Chondrocyte (in vitro differentiated cells): ENCODE results near the gene BNC2. TPM values are rescaled to one million over a fixed set of nuclear protein-coding genes. Genes with fewer than 3 reads are reported as not detected.

Experiments
- DNase-seq: peaks from one replicate; pipeline ENCODE4 v3.0.0; 2021; ENCODE audit warnings: mixed read lengths, low spot score
- H3K27ac Mint-ChIP-seq: one replicate; pipeline ENCODE4 v1.8.0; 2021; ENCODE audit warnings: mild to moderate bottlenecking, moderate library complexity, mixed read lengths; ENCODE audit not compliant: unreplicated experiment
- H3K27me3 Mint-ChIP-seq: 2 replicates; pipeline ENCODE4 v1.8.0; 2021; ENCODE audit warnings: low read depth, mixed read lengths
- H3K36me3 Mint-ChIP-seq: 2 replicates; pipeline ENCODE4 v1.8.0; 2021; ENCODE audit warnings: low read depth, mixed read lengths
- H3K4me1 Mint-ChIP-seq: 2 replicates; pipeline ENCODE4 v1.8.0; 2021; ENCODE audit warnings: low read depth, mild to moderate bottlenecking, mixed read lengths
- H3K4me3 Mint-ChIP-seq: one replicate; pipeline ENCODE4 v1.8.0; 2021; ENCODE audit warnings: mild to moderate bottlenecking, moderate library complexity, mixed read lengths; ENCODE audit not compliant: unreplicated experiment
- H3K9me3 Mint-ChIP-seq: 2 replicates; pipeline ENCODE4 v1.8.0; 2021; ENCODE audit warnings: low read depth, mixed read lengths
- CTCF ChIP-seq: fragments of 200-600 bp; sonication (generic); IDR thresholded peaks from 2 replicates; pipeline ENCODE4 v1.5.0; 2021; ENCODE audit warnings: antibody characterized with exemption, mild to moderate bottlenecking, moderate library complexity
- total RNA-seq: library from RNA; stranded (reverse); gene quantifications from 3 replicates; pipeline ENCODE4 v1.2.1, GENCODE V29; 2021

BNC2 gene
- total RNA-seq, 1 donor from 2014 or later: 17.8 TPM

GRCh38 chr9:16601991-16602390 is 268.5 kb downstream of the BNC2 start:
- Mint-ChIP-seq H3K9me3 (no peaks in the 10 kb centered on the region), H3K4me1 (peaks cover 15% of the 10 kb centered on the region), H3K4me3 (no peak overlapping the region), H3K27ac (no peak overlapping the region), H3K27me3 (no peaks in the 10 kb centered on the region), H3K36me3 (no peaks in the 10 kb centered on the region)
- TF ChIP-seq CTCF: peak; percentile 50
- DNase-seq: no peak

- Mint-ChIP-seq H3K4me3 (no peak overlapping the region), H3K9me3 (no peaks in the 10 kb centered on the region), H3K27ac (no peak overlapping the region), H3K27me3 (no peaks in the 10 kb centered on the region), H3K4me1 (peaks cover 35% of the 10 kb centered on the region), H3K36me3 (no peaks in the 10 kb centered on the region)
- no peak for DNase-seq
- TF ChIP-seq CTCF: no peak
Observed at GRCh38 chr9:16598316-16598715, 272.2 kb downstream of the BNC2 start.

GRCh38 chr9:16597136-16597535 is 273.3 kb downstream of the BNC2 start:
- Mint-ChIP-seq H3K4me1 (peaks cover 35% of the 10 kb centered on the region), H3K27ac (peak overlapping the region; percentile 4), H3K27me3 (no peaks in the 10 kb centered on the region), H3K9me3 (no peaks in the 10 kb centered on the region), H3K36me3 (no peaks in the 10 kb centered on the region), H3K4me3 (no peak overlapping the region)
- TF ChIP-seq CTCF: no peak
- no peak for DNase-seq

- H3K4me1 Mint-ChIP-seq: peaks cover 35% of the 10 kb centered on the region
- no peak overlapping the region for H3K27ac Mint-ChIP-seq
- no peak for DNase-seq
- H3K4me3 Mint-ChIP-seq: no peak overlapping the region
- H3K36me3 Mint-ChIP-seq: no peaks in the 10 kb centered on the region
- H3K27me3 Mint-ChIP-seq: no peaks in the 10 kb centered on the region
- no peaks in the 10 kb centered on the region for H3K9me3 Mint-ChIP-seq
- no peak for TF ChIP-seq CTCF
Observed at GRCh38 chr9:16595227-16595626, 275.2 kb downstream of the BNC2 start.

GRCh38 chr9:16594787-16595186 is 275.7 kb downstream of the BNC2 start:
- TF ChIP-seq CTCF: no peak
- Mint-ChIP-seq H3K4me3 (no peak overlapping the region), H3K36me3 (no peaks in the 10 kb centered on the region), H3K27ac (no peak overlapping the region), H3K4me1 (peaks cover 35% of the 10 kb centered on the region), H3K27me3 (no peaks in the 10 kb centered on the region), H3K9me3 (no peaks in the 10 kb centered on the region)
- no peak for DNase-seq
